ENCODE measurements around the gene TULP1. TPM values are rescaled to one million over a fixed set of nuclear protein-coding genes. Genes with fewer than 3 reads are reported as not detected.

The TULP1 gene
- total and polyA plus RNA-seq, 11 donors, result 0.15 TPM; not detected in 10

DNA sequence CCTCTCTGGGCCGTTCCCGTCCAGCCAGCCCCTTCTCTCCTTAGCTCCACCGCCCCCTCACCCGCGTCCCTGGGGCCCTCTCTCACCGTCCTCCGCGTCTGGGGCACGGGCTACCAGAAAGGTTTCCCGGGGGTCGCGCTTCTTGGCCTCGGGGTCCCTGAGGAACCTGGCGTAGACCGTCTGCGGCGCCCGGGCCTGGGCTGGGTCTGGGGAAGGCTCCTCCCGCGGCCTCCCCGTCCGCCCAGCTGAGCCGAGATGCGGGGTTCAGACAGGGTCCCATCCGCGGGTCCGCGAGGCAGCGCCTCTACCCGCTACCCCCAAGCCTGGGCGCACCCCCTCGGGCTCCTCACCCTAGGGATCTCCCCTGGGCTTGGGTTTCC lies 1.1 kb downstream of the TULP1 start:
- Histone ChIP-seq H3K9me3 (no peaks in the 10 kb centered on the region), H3K27ac (no peak overlapping the region), H3K4me1 (peaks cover 0 to 11% (median 0%) of the 10 kb centered on the region in 12 donors), H3K27me3 (peaks cover 0 to 46% (median 10%) of the 10 kb centered on the region in 9 donors), H3K36me3 (no peaks in the 10 kb centered on the region), H3K4me3 (peak overlapping the region in 7 of 12 donors; percentile 3 to 34 (median 24))
- TF ChIP-seq CTCF (IDR thresholded peaks at IDR 0.05) (no peak), POLR2A (IDR thresholded peaks at IDR 0.05) (no peak)
- ATAC-seq (peak in 1 of 4 donors; percentile 24), DNase-seq (peak in 1 of 5 donors; percentile 42)
- intact Hi-C loops (cut with DNase I), result loop anchor here in 1 of 10 donors (10.0 kb wide), 1 partner anchor 133 kb away; no protein-coding TSS in a partner anchor
- WGBS, 4 donors, result 19 to 38% (median 31%) methylated on average over 29 to 32 of the region's 32 CpGs

DNA sequence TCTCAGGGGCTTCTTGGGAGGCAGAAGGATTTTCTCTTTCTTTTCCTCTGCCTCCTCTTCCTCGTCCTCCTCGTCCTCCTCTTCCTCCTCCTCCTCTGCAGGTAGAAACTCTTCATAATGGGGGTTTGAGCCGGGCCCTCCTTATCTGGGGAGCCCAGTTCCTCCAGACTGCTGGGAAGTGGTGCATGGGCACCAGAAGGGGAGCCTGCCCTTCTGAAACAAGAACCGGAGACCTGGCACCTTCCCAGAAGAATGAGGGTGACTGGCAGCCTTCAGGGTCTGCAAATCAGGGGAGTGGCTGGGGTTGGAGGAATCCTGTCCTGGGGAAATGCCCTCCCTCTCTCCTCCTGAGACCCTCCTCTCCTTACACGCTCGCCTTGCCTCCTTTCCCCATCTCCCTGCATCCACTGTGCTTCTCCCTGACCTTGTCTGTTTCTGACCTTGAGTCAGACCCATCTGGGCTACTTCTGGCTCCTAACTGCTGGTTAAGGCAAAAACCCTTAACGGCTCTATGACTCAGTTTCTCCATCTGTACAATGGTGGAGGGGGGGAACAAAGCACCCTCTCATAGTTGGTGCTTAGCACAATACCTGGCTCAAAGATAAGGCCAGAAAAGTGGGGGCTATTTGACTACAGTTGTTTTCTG lies 1.7 kb downstream of the TULP1 start:
- Histone ChIP-seq H3K4me3 (peak overlapping the region in 3 of 12 donors; percentile 15 to 31 (median 31)), H3K4me1 (peaks cover 0 to 11% (median 0%) of the 10 kb centered on the region in 12 donors), H3K9me3 (no peaks in the 10 kb centered on the region), H3K27ac (no peak overlapping the region), H3K36me3 (no peaks in the 10 kb centered on the region), H3K27me3 (peaks cover 0 to 52% (median 10%) of the 10 kb centered on the region in 9 donors)
- DNase-seq (peak in 1 of 5 donors; percentile 15), ATAC-seq (no peak)
- intact Hi-C loops (cut with DNase I), result loop anchor here in 1 of 10 donors (10.0 kb wide), 1 partner anchor 134 kb away; no protein-coding TSS in a partner anchor
- 74 to 78% (median 75%) methylated on average over 7 of the region's 7 CpGs for WGBS, 4 donors
- TF ChIP-seq POLR2A (IDR thresholded peaks at IDR 0.05) (no peak), CTCF (IDR thresholded peaks at IDR 0.05) (no peak)

DNA sequence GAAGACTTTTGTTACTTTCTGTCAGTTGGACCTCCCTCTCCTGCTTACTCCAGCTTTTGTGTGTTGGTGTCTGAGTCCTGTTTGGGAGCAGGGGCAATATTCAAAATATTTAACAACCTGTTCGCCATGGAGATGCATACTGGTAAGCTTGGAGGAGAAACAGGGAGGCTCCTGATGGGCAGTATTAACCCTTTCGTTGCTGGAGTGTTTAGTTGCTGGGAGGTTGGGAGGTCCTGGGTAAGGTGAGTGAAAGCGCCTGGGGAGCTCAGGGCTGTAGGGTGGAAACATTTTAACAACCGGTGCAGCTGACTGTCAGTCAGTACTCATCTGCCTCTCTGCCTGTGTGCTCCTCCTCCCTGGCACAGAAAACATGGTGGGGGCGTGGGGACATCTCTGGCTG lies 4.2 kb downstream of the TULP1 start:
- TF ChIP-seq POLR2A (IDR thresholded peaks at IDR 0.05) (no peak), CTCF (IDR thresholded peaks at IDR 0.05) (no peak)
- Histone ChIP-seq H3K4me1 (peaks cover 0 to 11% (median 0%) of the 10 kb centered on the region in 12 donors), H3K36me3 (no peaks in the 10 kb centered on the region), H3K9me3 (no peaks in the 10 kb centered on the region), H3K27ac (no peak overlapping the region), H3K27me3 (peaks cover 0 to 65% (median 10%) of the 10 kb centered on the region in 9 donors), H3K4me3 (no peak overlapping the region)
- intact Hi-C loops (cut with DNase I), result no loop called here
- DNase-seq, result no peak
- WGBS, 4 donors, result 53 to 67% (median 60%) methylated on average over 5 of the region's 5 CpGs
- no peak for ATAC-seq

DNA sequence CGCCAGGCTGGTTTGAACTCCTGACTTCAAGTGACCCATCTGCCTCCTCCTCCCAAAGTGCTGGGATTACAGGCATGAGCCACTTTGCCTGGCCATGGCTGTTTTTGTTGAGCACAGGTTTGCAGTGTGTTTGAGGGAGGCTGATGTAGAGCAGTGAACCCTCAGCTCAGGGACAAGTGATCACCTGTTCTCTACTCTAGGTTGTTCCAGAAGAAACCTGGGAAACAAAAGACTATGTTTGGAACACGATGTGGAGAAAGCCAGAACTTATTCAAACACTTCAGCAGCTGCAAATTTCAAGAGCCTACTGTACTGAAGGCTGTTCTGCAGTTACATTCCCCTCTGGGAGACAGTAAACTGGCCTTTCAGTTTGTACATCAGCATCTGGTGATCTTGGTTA lies 4.7 kb downstream of the TULP1 start:
- 66 to 84% (median 82%) methylated on average over 2 of the region's 2 CpGs for WGBS, 4 donors
- no peak for ATAC-seq
- no peak for DNase-seq
- TF ChIP-seq POLR2A (IDR thresholded peaks at IDR 0.05), result no peak
- no peak for TF ChIP-seq CTCF (IDR thresholded peaks at IDR 0.05)
- Histone ChIP-seq H3K4me3 (no peak overlapping the region), H3K9me3 (no peaks in the 10 kb centered on the region), H3K27me3 (peaks cover 0 to 69% (median 10%) of the 10 kb centered on the region in 9 donors), H3K36me3 (no peaks in the 10 kb centered on the region), H3K27ac (no peak overlapping the region), H3K4me1 (peaks cover 0 to 11% (median 0%) of the 10 kb centered on the region in 12 donors)
- intact Hi-C loops (cut with DNase I), result no loop called here
